Endodermal cell (in vitro differentiated cells): Measurements from ENCODE around the gene IL17RA. TPM values are rescaled to one million over a fixed set of nuclear protein-coding genes. Genes with fewer than 3 reads are reported as not detected.
A peak's percentile ranks its signal among the peaks of the same experiment; 100 is the strongest.

Experiments
- DNase-seq: peaks from one replicate; pipeline ENCODE4 v3.0.0-alpha.2; 2017
- H3K27ac ChIP-seq: 2 replicates; pipeline ENCODE4 v1.5.1; 2013; ENCODE audit warnings: mild to moderate bottlenecking, low read depth, low read length, moderate library complexity
- H3K27me3 ChIP-seq: 2 replicates; pipeline ENCODE4 v1.6.1; 2013; ENCODE audit warnings: mild to moderate bottlenecking, low read length, moderate library complexity; ENCODE audit not compliant: insufficient read depth, control insufficient read depth, poor library complexity, severe bottlenecking
- H3K36me3 ChIP-seq: 2 replicates; pipeline ENCODE4 v1.7.0; 2013; ENCODE audit warnings: mild to moderate bottlenecking, low read length, moderate library complexity; ENCODE audit not compliant: control insufficient read depth, insufficient read depth
- H3K4me1 ChIP-seq: one replicate; pipeline ENCODE4 v1.7.0; 2013; ENCODE audit warnings: low read length; ENCODE audit not compliant: control insufficient read depth, insufficient read depth
- H3K4me3 ChIP-seq: 2 replicates; pipeline ENCODE4 v1.5.1; 2013; ENCODE audit warnings: mild to moderate bottlenecking, low read length, moderate library complexity
- H3K9ac ChIP-seq: 2 replicates; pipeline ENCODE4 v1.6.1; 2013; ENCODE audit warnings: mild to moderate bottlenecking, low read length, moderate library complexity; ENCODE audit not compliant: poor library complexity, severe bottlenecking; ENCODE audit errors: extremely low read depth
- H3K9me3 ChIP-seq: 2 replicates; pipeline ENCODE4 v1.6.1; 2013; ENCODE audit warnings: mild to moderate bottlenecking, low read length, moderate library complexity; ENCODE audit not compliant: control insufficient read depth
- H3K27ac Mint-ChIP-seq: 2 replicates; pipeline ENCODE4 v1.8.0; 2020; ENCODE audit warnings: mixed read lengths
- H3K27me3 Mint-ChIP-seq: 2 replicates; pipeline ENCODE4 v1.8.0; 2021; ENCODE audit warnings: mild to moderate bottlenecking, mixed read lengths; ENCODE audit not compliant: insufficient read depth
- H3K36me3 Mint-ChIP-seq: 2 replicates; pipeline ENCODE4 v1.8.0; 2020; ENCODE audit warnings: low read depth, mixed read lengths
- H3K4me1 Mint-ChIP-seq: 2 replicates; pipeline ENCODE4 v1.8.0; 2020; ENCODE audit warnings: mixed read lengths
- H3K4me3 Mint-ChIP-seq: 2 replicates; pipeline ENCODE4 v1.8.0; 2020; ENCODE audit warnings: mild to moderate bottlenecking, moderate library complexity, mixed read lengths
- H3K9me3 Mint-ChIP-seq: 2 replicates; pipeline ENCODE4 v1.8.0; 2020; ENCODE audit warnings: mild to moderate bottlenecking, mixed read lengths
- WGBS, 2 experiments: methylation state at CpG; one replicate each; pipeline versions ENCODE4 v1.1.5 to v1.1.7; 2013; ENCODE audit warnings: missing lambda C conversion rate in 2 of 2, mixed read lengths in 1 of 2; ENCODE audit not compliant: insufficient coverage in 1 of 2, insufficient read length in 1 of 2; 5-methylcytosine and 5-hydroxymethylcytosine counted together
- total RNA-seq, 2 donors: library from RNA; stranded (reverse); fragmentation: NEBNext Ultra II Directional in 1 of 2; extraction: Animal tissue kit (Norgen Biotek cat#: 25700) in 1 of 2; gene quantifications; 2 replicates in 1 of 2; 3 replicates in 1 of 2; pipeline ENCODE4 v1.2.1, GENCODE V29; 2021
- TF ChIP-seq, protein P1 (sequence below): fragments of 200-600 bp; sonication (generic); conservative IDR thresholded peaks from 2 replicates; pipeline ENCODE4 v1.5.0; 2021; ENCODE audit warnings: antibody characterized with exemption, mild to moderate bottlenecking

IL17RA gene
- total RNA-seq, 2 donors from 2014 or later: 14.8 to 16.0 TPM

DNA sequence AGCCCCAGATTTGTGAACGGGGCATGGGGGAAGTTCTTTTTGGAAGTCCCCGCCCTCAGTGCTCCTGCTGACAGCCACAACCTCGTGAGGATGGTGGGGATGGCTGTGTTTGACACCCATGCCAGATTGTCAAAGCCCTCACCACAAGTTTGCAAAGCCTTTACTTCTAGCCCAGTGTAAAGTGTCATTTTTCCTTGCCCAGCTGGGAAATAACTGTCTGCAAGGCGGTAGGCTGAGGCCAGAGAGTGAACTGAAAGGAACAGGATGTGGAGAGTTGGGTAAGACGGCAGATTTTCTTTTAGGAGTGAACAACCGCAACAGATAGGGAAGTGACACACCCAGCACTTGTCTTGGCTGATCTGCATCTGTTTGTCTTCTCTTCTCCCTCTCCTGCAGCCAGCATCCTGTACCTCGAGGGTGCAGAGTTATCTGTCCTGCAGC lies 13.6 kb downstream of the IL17RA start:
- H3K4me3 Mint-ChIP-seq: no peak overlapping the region
- no peaks in the 10 kb centered on the region for H3K27me3 ChIP-seq
- no peaks in the 10 kb centered on the region for H3K27me3 Mint-ChIP-seq
- H3K4me1 Mint-ChIP-seq: peaks cover 2% of the 10 kb centered on the region
- H3K36me3 ChIP-seq: peaks cover 69% of the 10 kb centered on the region
- DNase-seq: no peak
- peaks cover 42% of the 10 kb centered on the region for H3K36me3 Mint-ChIP-seq
- no peaks in the 10 kb centered on the region for H3K9me3 ChIP-seq
- no peak overlapping the region for H3K9ac ChIP-seq
- no peak overlapping the region for H3K27ac ChIP-seq
- no peak overlapping the region for H3K4me3 ChIP-seq
- no peak overlapping the region for H3K27ac Mint-ChIP-seq
- no peaks in the 10 kb centered on the region for H3K9me3 Mint-ChIP-seq
- TF ChIP-seq, protein P1, sequence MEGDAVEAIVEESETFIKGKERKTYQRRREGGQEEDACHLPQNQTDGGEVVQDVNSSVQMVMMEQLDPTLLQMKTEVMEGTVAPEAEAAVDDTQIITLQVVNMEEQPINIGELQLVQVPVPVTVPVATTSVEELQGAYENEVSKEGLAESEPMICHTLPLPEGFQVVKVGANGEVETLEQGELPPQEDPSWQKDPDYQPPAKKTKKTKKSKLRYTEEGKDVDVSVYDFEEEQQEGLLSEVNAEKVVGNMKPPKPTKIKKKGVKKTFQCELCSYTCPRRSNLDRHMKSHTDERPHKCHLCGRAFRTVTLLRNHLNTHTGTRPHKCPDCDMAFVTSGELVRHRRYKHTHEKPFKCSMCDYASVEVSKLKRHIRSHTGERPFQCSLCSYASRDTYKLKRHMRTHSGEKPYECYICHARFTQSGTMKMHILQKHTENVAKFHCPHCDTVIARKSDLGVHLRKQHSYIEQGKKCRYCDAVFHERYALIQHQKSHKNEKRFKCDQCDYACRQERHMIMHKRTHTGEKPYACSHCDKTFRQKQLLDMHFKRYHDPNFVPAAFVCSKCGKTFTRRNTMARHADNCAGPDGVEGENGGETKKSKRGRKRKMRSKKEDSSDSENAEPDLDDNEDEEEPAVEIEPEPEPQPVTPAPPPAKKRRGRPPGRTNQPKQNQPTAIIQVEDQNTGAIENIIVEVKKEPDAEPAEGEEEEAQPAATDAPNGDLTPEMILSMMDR: no peak
- 89 to 97% methylated on average over 6 to 7 of the region's 7 CpGs for WGBS, 2 experiments
- no peaks in the 10 kb centered on the region for H3K4me1 ChIP-seq

GRCh38 chr22:17100621-17101020 lies 15.8 kb downstream of the IL17RA start:
- no peak overlapping the region for H3K4me3 Mint-ChIP-seq
- 93 to 94% methylated on average over 2 to 6 of the region's 6 CpGs for WGBS, 2 experiments

GRCh38 chr22:17101475-17102296 lies 16.9 kb downstream of the IL17RA start:
- H3K27ac Mint-ChIP-seq: peak overlapping the region; percentile 22
- no peak for DNase-seq
- no peaks in the 10 kb centered on the region for H3K27me3 Mint-ChIP-seq
- no peak overlapping the region for H3K27ac ChIP-seq
- peaks cover 90% of the 10 kb centered on the region for H3K36me3 ChIP-seq
- TF ChIP-seq, protein P1: no peak
- H3K4me3 ChIP-seq: no peak overlapping the region
- no peak overlapping the region for H3K4me3 Mint-ChIP-seq
- H3K9me3 ChIP-seq: no peaks in the 10 kb centered on the region
- no peaks in the 10 kb centered on the region for H3K4me1 ChIP-seq
- no peaks in the 10 kb centered on the region for H3K9me3 Mint-ChIP-seq
- no peaks in the 10 kb centered on the region for H3K27me3 ChIP-seq
- WGBS, 2 experiments: 91 to 92% methylated on average over 11 to 14 of the region's 14 CpGs
- peaks cover 59% of the 10 kb centered on the region for H3K36me3 Mint-ChIP-seq
- H3K9ac ChIP-seq: no peak overlapping the region
- H3K4me1 Mint-ChIP-seq: no peaks in the 10 kb centered on the region

More at GRCh38 chr22:17100621-17101020, 15.8 kb downstream of the IL17RA start:
- Histone ChIP-seq H3K27me3 (no peaks in the 10 kb centered on the region), H3K9ac (no peak overlapping the region), H3K9me3 (no peaks in the 10 kb centered on the region), H3K27ac (no peak overlapping the region), H3K36me3 (peaks cover 79% of the 10 kb centered on the region), H3K4me1 (no peaks in the 10 kb centered on the region), H3K4me3 (no peak overlapping the region)
- TF ChIP-seq, protein P1: no peak
- no peaks in the 10 kb centered on the region for H3K4me1 Mint-ChIP-seq
- H3K27ac Mint-ChIP-seq: no peak overlapping the region
- H3K36me3 Mint-ChIP-seq: peaks cover 55% of the 10 kb centered on the region
- no peak for DNase-seq
- no peaks in the 10 kb centered on the region for H3K27me3 Mint-ChIP-seq
- no peaks in the 10 kb centered on the region for H3K9me3 Mint-ChIP-seq
